HCT116 (cell line): ENCODE measurements around the gene ARHGAP27.

Experiments used
- CTCF ChIP-seq, 3 experiments: fragments of 200-600 bp in 1 of 3; sonication (generic) in 1 of 3; IDR thresholded peaks in 2 of 3; conservative IDR thresholded peaks in 1 of 3; 2 replicates each; pipeline ENCODE4 v1.5.1; 2012 to 2017; ENCODE audit warnings: low read depth in 2 of 3, low read length in 2 of 3, antibody characterized with exemption in 1 of 3, borderline replicate concordance in 1 of 3, control low read depth in 1 of 3, mild to moderate bottlenecking in 1 of 3, mixed read lengths in 1 of 3, mixed run types in 1 of 3, moderate library complexity in 1 of 3; ENCODE audit not compliant: insufficient read depth in 1 of 3
- ELF1 ChIP-seq: IDR thresholded peaks from 2 replicates; pipeline ENCODE4 v1.6.1; 2012; ENCODE audit warnings: low read depth, borderline replicate concordance
- ZBTB33 ChIP-seq: IDR thresholded peaks from 2 replicates; pipeline ENCODE4 v1.6.1; 2011; ENCODE audit warnings: mild to moderate bottlenecking, low read length, moderate library complexity; ENCODE audit not compliant: insufficient replicate concordance; ENCODE audit errors: extremely low read depth

GRCh38 chr17:45393411-45393810 lies 39.3 kb downstream of the ARHGAP27 start:
- TF ChIP-seq ELF1, result no peak
- TF ChIP-seq ZBTB33, result no peak
- no peak for TF ChIP-seq CTCF (IDR thresholded peaks at IDR 0.05 in 2 of 3, conservative IDR thresholded peaks at IDR 0.05 in 1 of 3; ENCODE audit: borderline replicate concordance in 1 of 3, insufficient read depth in 1 of 3, low read depth in 2 of 3, low read length in 2 of 3)
